Measurements from ENCODE around the gene GDF11.

Gene GDF11

GRCh38 chr12:55743406-55744339, 751 bp downstream of the GDF11 start:
- peak overlapping the region; percentile 62 for H3K4me3 ChIP-seq (ENCODE audit: control insufficient read depth, low read depth, low read length)
- DNase-seq (ENCODE audit: low read depth): no peak
- peak; percentile 14 for TF ChIP-seq CTCF (IDR thresholded peaks at IDR 0.05; ENCODE audit: control insufficient read depth, insufficient read depth, low read depth, low read length, missing control alignments)

GRCh38 chr12:55744340-55745030, 1.6 kb downstream of the GDF11 start:
- H3K4me3 ChIP-seq (ENCODE audit: control insufficient read depth, low read depth, low read length): peak overlapping the region; percentile 62
- DNase-seq (ENCODE audit: low read depth): no peak
- TF ChIP-seq CTCF (IDR thresholded peaks at IDR 0.05; ENCODE audit: control insufficient read depth, insufficient read depth, low read depth, low read length, missing control alignments): no peak

- DNase-seq (ENCODE audit: low read depth): no peak
- no peak for TF ChIP-seq CTCF (IDR thresholded peaks at IDR 0.05; ENCODE audit: control insufficient read depth, insufficient read depth, low read depth, low read length, missing control alignments)
- no peak overlapping the region for H3K4me3 ChIP-seq (ENCODE audit: control insufficient read depth, low read depth, low read length)
Observed at GRCh38 chr12:55745361-55746173, 2.6 kb downstream of the GDF11 start.

GRCh38 chr12:55746174-55746912, 3.4 kb downstream of the GDF11 start:
- TF ChIP-seq CTCF (IDR thresholded peaks at IDR 0.05; ENCODE audit: control insufficient read depth, insufficient read depth, low read depth, low read length, missing control alignments): no peak
- H3K4me3 ChIP-seq (ENCODE audit: control insufficient read depth, low read depth, low read length): no peak overlapping the region
- no peak for DNase-seq (ENCODE audit: low read depth)

GRCh38 chr12:55746913-55747231, 4.0 kb downstream of the GDF11 start:
- no peak overlapping the region for H3K4me3 ChIP-seq (ENCODE audit: control insufficient read depth, low read depth, low read length)
- DNase-seq (ENCODE audit: low read depth): no peak
- TF ChIP-seq CTCF (IDR thresholded peaks at IDR 0.05; ENCODE audit: control insufficient read depth, insufficient read depth, low read depth, low read length, missing control alignments): no peak
